IMR-90 (cell line): ENCODE measurements around the gene DPAGT1. TPM values are rescaled to one million over a fixed set of nuclear protein-coding genes. Genes with fewer than 3 reads are reported as not detected.
A peak's percentile ranks its signal among the peaks of the same experiment; 100 is the strongest.

Source experiments
- ATAC-seq: fragments of 200-7000 bp; cut with Tn5 transposase; 2 replicates; pipeline ENCODE4 v1.9.1; 2020; ENCODE audit warnings: low read depth, mild to moderate bottlenecking, moderate library complexity
- BruUV-seq: library from RNA; stranded (reverse); fragments of 400-500 nt; replicated peaks from 2 replicates; lab custom pipeline; 2021; lab: Mats Ljungman, UMichigan
- CTCF ChIA-PET: fragments of 300-600 bp; formaldehyde crosslinking; extraction: SDS; loops from one replicate; lab custom pipeline; 2021; ENCODE audit warnings: antibody characterized with exemption; lab: Yijun Ruan, JAX
- POLR2A ChIA-PET: fragments of 300-600 bp; sonication (Branson Sonifier 250); formaldehyde crosslinking; loops from one replicate; lab custom pipeline; 2022; ENCODE audit warnings: antibody characterized with exemption; ENCODE audit not compliant: unreplicated experiment; lab: Charles Lee
- DNase-seq: peaks from one replicate; pipeline ENCODE4 v3.0.0; 2013
- H2AFZ ChIP-seq: replicated peaks from 2 replicates; pipeline ENCODE3; 2013; ENCODE audit warnings: low read length, mild to moderate bottlenecking; ENCODE audit not compliant: poor library complexity
- H2AK5ac ChIP-seq: 2 replicates; pipeline ENCODE4 v1.6.1; 2013; ENCODE audit warnings: low read depth, low read length, inconsistent platforms
- H2AK9ac ChIP-seq: replicated peaks from 2 replicates; pipeline ENCODE3; 2013; ENCODE audit warnings: mild to moderate bottlenecking, low read depth, low read length, moderate library complexity; ENCODE audit not compliant: poor library complexity
- H2BK120ac ChIP-seq: 2 replicates; pipeline ENCODE4 v1.6.1; 2013; ENCODE audit warnings: low read depth, low read length, inconsistent platforms
- H2BK15ac ChIP-seq: 3 replicates; pipeline ENCODE4 v1.6.1; 2013; ENCODE audit warnings: low read depth, low read length, inconsistent platforms
- H2BK20ac ChIP-seq: 2 replicates; pipeline ENCODE4 v1.6.1; 2013; ENCODE audit warnings: low read depth, mild to moderate bottlenecking, inconsistent platforms, low read length, moderate library complexity
- H2BK5ac ChIP-seq: 2 replicates; pipeline ENCODE4 v1.6.1; 2013; ENCODE audit warnings: mild to moderate bottlenecking, low read depth, low read length, inconsistent platforms; ENCODE audit not compliant: poor library complexity, severe bottlenecking
- H3K14ac ChIP-seq: replicated peaks from 2 replicates; pipeline ENCODE4 v1.6.1; 2013; ENCODE audit warnings: low read depth, low read length, inconsistent platforms
- H3K18ac ChIP-seq: 2 replicates; pipeline ENCODE4 v1.6.1; 2013; ENCODE audit warnings: low read depth, low read length, control low read depth
- H3K23ac ChIP-seq: 2 replicates; pipeline ENCODE4 v1.6.1; 2013; ENCODE audit warnings: low read depth, low read length, inconsistent platforms
- H3K27ac ChIP-seq: 2 replicates; pipeline ENCODE4 v1.5.1; 2013; ENCODE audit warnings: mild to moderate bottlenecking, control low read depth, low read length; ENCODE audit not compliant: insufficient read depth
- H3K27me3 ChIP-seq: 2 replicates; pipeline ENCODE4 v1.6.1; 2013; ENCODE audit warnings: low read length; ENCODE audit not compliant: control insufficient read depth, insufficient read depth
- H3K36me3 ChIP-seq: 2 replicates; pipeline ENCODE4 v1.6.1; 2013; ENCODE audit warnings: low read length, mixed read lengths; ENCODE audit not compliant: control insufficient read depth, insufficient read depth
- H3K4ac ChIP-seq: 2 replicates; pipeline ENCODE4 v1.6.1; 2013; ENCODE audit warnings: low read depth, low read length, inconsistent platforms
- H3K4me1 ChIP-seq: 2 replicates; pipeline ENCODE4 v1.6.1; 2013; ENCODE audit warnings: low read length, mixed read lengths; ENCODE audit not compliant: control insufficient read depth, insufficient read depth
- H3K4me2 ChIP-seq: 2 replicates; pipeline ENCODE4 v1.6.1; 2013; ENCODE audit warnings: low read depth, mild to moderate bottlenecking, control low read depth, low read length, moderate library complexity
- H3K4me3 ChIP-seq: 2 replicates; pipeline ENCODE4 v1.5.1; 2013; ENCODE audit warnings: low read depth, mild to moderate bottlenecking, control low read depth, low read length, moderate library complexity; ENCODE audit not compliant: insufficient read depth
- H3K56ac ChIP-seq: 2 replicates; pipeline ENCODE4 v1.6.1; 2013; ENCODE audit warnings: low read length, inconsistent platforms; ENCODE audit not compliant: insufficient read depth; ENCODE audit errors: extremely low read depth
- H3K79me1 ChIP-seq, 2 experiments: 2 replicates each; pipeline ENCODE4 v1.6.1; 2013; ENCODE audit warnings: low read length in 2 of 2, inconsistent platforms in 1 of 2, low read depth in 1 of 2
- H3K9ac ChIP-seq: 2 replicates; pipeline ENCODE4 v1.6.1; 2013; ENCODE audit warnings: low read depth, low read length, control low read depth
- H3K9me1 ChIP-seq: 2 replicates; pipeline ENCODE4 v1.6.1; 2013; ENCODE audit warnings: low read length, inconsistent platforms; ENCODE audit not compliant: insufficient read depth
- H3K9me3 ChIP-seq: 2 replicates; pipeline ENCODE4 v1.6.1; 2013; ENCODE audit warnings: low read length; ENCODE audit not compliant: control insufficient read depth, insufficient read depth
- H4K20me1 ChIP-seq: 2 replicates; pipeline ENCODE4 v1.6.1; 2013; ENCODE audit warnings: low read length, inconsistent platforms; ENCODE audit not compliant: insufficient read depth
- H4K5ac ChIP-seq: 2 replicates; pipeline ENCODE4 v1.6.1; 2013; ENCODE audit warnings: mild to moderate bottlenecking, low read depth, low read length, control low read depth
- H4K8ac ChIP-seq, 2 experiments: 2 replicates each; pipeline ENCODE4 v1.6.1; 2013; ENCODE audit warnings: low read depth in 2 of 2, low read length in 2 of 2, control low read depth in 1 of 2, inconsistent platforms in 1 of 2
- H4K91ac ChIP-seq: 2 replicates; pipeline ENCODE4 v1.6.1; 2013; ENCODE audit warnings: low read depth, low read length, inconsistent platforms; ENCODE audit not compliant: insufficient read depth
- CEBPB ChIP-seq: IDR thresholded peaks from 2 replicates; pipeline ENCODE4 v1.6.1; 2012; ENCODE audit warnings: low read depth, low read length, improper control_type of control experiment
- CHD1 ChIP-seq: IDR thresholded peaks from 2 replicates; pipeline ENCODE4 v1.6.1; 2012; ENCODE audit warnings: low read depth, low read length, improper control_type of control experiment
- MAZ ChIP-seq: IDR thresholded peaks from 2 replicates; pipeline ENCODE4 v1.6.1; 2012; ENCODE audit warnings: low read depth, mild to moderate bottlenecking, low read length, improper control_type of control experiment, moderate library complexity, borderline replicate concordance
- POLR2A ChIP-seq: IDR thresholded peaks from 2 replicates; pipeline ENCODE4 v1.6.1; 2012; ENCODE audit warnings: mild to moderate bottlenecking, low read depth, low read length
- SMC3 ChIP-seq: fragments of 150-350 bp; IDR thresholded peaks from 2 replicates; pipeline ENCODE4 v1.6.1; 2016; ENCODE audit warnings: low read depth, mild to moderate bottlenecking, antibody characterized with exemption, low read length, moderate library complexity
- WGBS, 2 experiments: methylation state at CpG; one replicate each; pipeline versions ENCODE4 v1.1.5 to v1.1.7; 2013; ENCODE audit warnings: missing lambda C conversion rate in 2 of 2; ENCODE audit not compliant: insufficient read length in 1 of 2; ENCODE audit errors: extremely low coverage in 2 of 2; 5-methylcytosine and 5-hydroxymethylcytosine counted together
- dilution Hi-C: fragments of 300-500 bp; cut with HindIII; formaldehyde crosslinking; loops from one replicate; pipeline ENCODE4 v1.14.3; 2018; ENCODE audit warnings: low sequenced_read_pairs; ENCODE audit not compliant: unreplicated experiment
- in situ Hi-C: fragments of 300-500 bp; cut with MboI; formaldehyde crosslinking; loops from 3 replicates; pipeline ENCODE4 v1.14.3; 2019; ENCODE audit warnings: low sequenced_read_pairs, inconsistent platforms, mixed read lengths
- intact Hi-C: fragments of 100-400 bp; cut with micrococcal nuclease; formaldehyde crosslinking; loops from 2 replicates; pipeline ENCODE4 v1.10.0; 2022
- polyA plus RNA-seq, 3 experiments: library from polyadenylated mRNA; depleted of rRNA; stranded (reverse); fragments of >200 nt; gene quantifications; 2 replicates each; pipeline ENCODE4 v1.2.3, GENCODE V29; 2012; ENCODE audit warnings: low replicate concordance in 1 of 3
- total RNA-seq: library from RNA; depleted of rRNA; stranded (reverse); fragments of >200 nt; gene quantifications from 2 replicates; pipeline ENCODE4 v1.2.3, GENCODE V29; 2012

Gene DPAGT1
- total and polyA plus RNA-seq, 2 of the 4 experiments (the other 2 are of a cell fraction) = 15.2 to 53.4 TPM

DNA sequence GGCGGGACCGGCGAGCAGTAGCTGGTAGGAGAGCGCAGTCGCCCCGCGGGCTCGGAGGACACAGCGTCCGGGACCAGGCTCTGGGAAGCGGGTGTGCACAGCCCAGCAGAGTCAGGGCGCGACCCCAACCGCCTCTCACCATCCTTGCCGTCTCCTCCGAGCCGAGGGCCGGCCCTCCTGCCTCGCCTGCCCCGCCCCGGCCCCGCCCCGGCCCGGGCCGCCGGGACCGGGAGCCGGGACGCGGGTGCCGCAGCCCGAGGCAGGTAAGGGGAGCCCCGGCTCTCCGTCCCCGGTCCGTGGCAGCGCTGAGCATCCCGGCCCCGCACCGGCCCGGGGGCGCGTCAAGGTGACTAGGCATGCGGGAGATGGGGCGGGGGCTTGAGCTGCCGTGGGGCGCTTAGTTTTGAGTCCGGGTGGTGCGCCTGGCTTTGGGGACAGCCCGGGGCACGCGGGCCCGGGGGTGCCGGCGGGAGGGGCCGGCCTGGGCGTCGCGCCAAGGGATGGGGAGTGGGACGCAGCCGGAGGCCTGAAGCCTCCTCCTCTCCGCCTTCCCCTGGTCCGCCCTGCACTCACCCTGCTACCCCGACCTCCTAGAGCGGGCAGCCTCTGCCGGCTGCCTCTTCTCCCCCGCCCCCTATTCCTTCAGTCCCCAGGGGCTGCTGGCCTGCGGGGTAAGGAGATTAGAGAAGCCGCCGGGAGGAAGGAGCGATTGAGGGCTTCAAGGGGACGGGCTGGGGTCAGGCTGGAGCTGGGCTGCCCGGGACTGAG is 47.5 kb upstream of the DPAGT1 start, which contains the start of gene ABCG4 (continued):
- TF ChIP-seq CHD1 = no peak
- TF ChIP-seq CEBPB = no peak
- TF ChIP-seq POLR2A = no peak

DNA sequence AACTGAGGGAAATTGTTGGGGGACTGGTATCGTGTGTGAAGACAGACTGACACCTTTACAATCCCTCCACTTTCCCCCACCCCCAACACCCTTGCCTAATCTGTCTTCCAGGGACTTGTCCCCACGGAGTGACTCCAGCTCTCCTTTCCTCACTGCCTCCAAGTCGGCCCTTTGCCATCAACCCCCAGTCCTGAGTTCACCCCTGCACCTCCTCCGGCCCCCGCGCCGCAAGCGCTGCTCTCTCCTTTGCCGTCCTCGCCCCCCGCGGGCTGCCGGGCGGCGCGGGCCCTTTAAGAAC is 47.0 kb upstream of the DPAGT1 start:
- no peak overlapping the region for H2BK15ac ChIP-seq
- no peaks in the 10 kb centered on the region for H3K9me3 ChIP-seq
- no peak overlapping the region for H3K56ac ChIP-seq
- no peak overlapping the region for H2BK20ac ChIP-seq
- peak overlapping the region; percentile 65; the same call in 1 of the 2 replicates for H3K23ac ChIP-seq
- TF ChIP-seq MAZ = peak; percentile 18; the same call in 1 of the 2 replicates
- TF ChIP-seq SMC3 = no peak
- 6% methylated on average over 9 of the region's 16 CpGs; no CpG with 5 or more reads in 1 of the 2 experiments for WGBS, 2 experiments
- dilution Hi-C loops (no loop called here), intact Hi-C loops (loop anchor here (5.0 kb wide), 2 partner anchors 174 to 189 kb away; no protein-coding TSS in a partner anchor), in situ Hi-C loops (no loop called here)
- no peaks in the 10 kb centered on the region for H3K79me1 ChIP-seq
- 0 out of 2 replicates have a peak, but pooled peaks cover 2% of the 10 kb centered on the region for H3K4me1 ChIP-seq
- H2BK120ac ChIP-seq = no peak overlapping the region
- H3K14ac ChIP-seq = peak overlapping the region; percentile 74; the same call in 1 of the 2 replicates
- no peak overlapping the region; a peak in 1 of 4 replicates for H4K8ac ChIP-seq
- H3K27ac ChIP-seq = no peak overlapping the region
- H3K27me3 ChIP-seq = peaks cover 45% of the 10 kb centered on the region
- ChIA-PET POLR2A (no interaction called here), CTCF (no interaction called here)
- peak overlapping the region; percentile 51; the same call in 1 of the 2 replicates for H3K9ac ChIP-seq
- no peak overlapping the region for H2BK5ac ChIP-seq
- no peaks in the 10 kb centered on the region; the same call in 1 of the 2 replicates for H3K9me1 ChIP-seq
- no peak overlapping the region for H4K5ac ChIP-seq
- DNase-seq = no peak
- no peak overlapping the region for H2AK5ac ChIP-seq
- H4K91ac ChIP-seq = no peak overlapping the region
- H3K4ac ChIP-seq = 0 out of 2 replicates have a peak overlapping the region, but pooled peaks have one; percentile 38
- no peaks in the 10 kb centered on the region for H4K20me1 ChIP-seq
- peak overlapping the region; percentile 96 for H3K4me2 ChIP-seq
- no peak overlapping the region; the same call in 1 of the 2 replicates for H3K18ac ChIP-seq
- peak overlapping the region; percentile 97 for H2AFZ ChIP-seq
- BruUV-seq = no TSS peak
- H3K36me3 ChIP-seq = no peaks in the 10 kb centered on the region
- peak overlapping the region; percentile 66 for H3K4me3 ChIP-seq
- no peak overlapping the region for H2AK9ac ChIP-seq
- no peak for ATAC-seq
